ENCODE measurements around the gene SLC7A10. TPM values are rescaled to one million over a fixed set of nuclear protein-coding genes. Genes with fewer than 3 reads are reported as not detected.

The SLC7A10 gene
- total RNA-seq, 1 experiment from 2014 or later, result 2.9 TPM

DNA sequence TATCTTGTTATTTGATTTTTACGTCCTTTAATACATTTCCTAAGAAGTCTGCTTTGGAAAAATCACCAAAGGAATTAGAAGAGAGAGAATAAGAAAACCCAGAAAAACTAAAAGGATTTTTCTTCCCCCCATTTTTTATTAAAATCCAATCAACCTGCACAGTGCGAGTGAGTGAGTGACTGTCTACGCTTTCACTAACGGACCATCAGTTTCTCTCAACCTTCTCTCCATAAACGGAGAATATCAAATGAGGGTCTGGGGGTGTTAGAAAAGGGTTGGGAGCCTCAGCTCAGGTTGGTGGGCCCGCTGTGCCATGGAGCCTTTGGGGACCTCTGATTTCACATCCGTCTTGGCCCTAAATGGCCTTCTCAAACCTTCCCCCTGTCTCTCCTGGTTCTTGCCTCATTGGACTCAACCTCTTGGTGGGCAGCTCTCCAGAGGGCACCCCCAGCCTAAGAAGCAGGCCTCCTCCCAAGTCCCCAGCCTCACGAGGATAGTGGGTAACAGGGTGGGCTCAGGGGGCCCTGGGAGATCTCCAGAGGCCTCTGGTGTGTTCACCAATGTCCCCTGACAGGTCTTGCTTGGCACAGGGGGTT, 32.3 kb downstream of the SLC7A10 start:
- peaks cover 3 to 4% of the 10 kb centered on the region in 2 experiments; a peak in 1 of 4 replicates for H3K4me1 Mint-ChIP-seq
- DNase-seq, result no peak
- Histone ChIP-seq H3K27me3 (ENCODE audit: insufficient read depth, low read length) (no peaks in the 10 kb centered on the region; the same call in 1 of the 2 replicates), H3K9me3 (ENCODE audit: control insufficient read depth, low read depth, low read length) (no peaks in the 10 kb centered on the region), H4K8ac (replicated peaks; ENCODE audit: insufficient read length, low read depth, low read length) (no peak overlapping the region), H3K79me2 (ENCODE audit: insufficient read depth, low read length) (no peaks in the 10 kb centered on the region), H3K56ac (ENCODE audit: insufficient read length, low read depth, low read length) (no peak overlapping the region), H3K9ac (ENCODE audit: extremely low read depth, insufficient read length, low read length) (no peak overlapping the region), H3K4me2 (ENCODE audit: insufficient read depth, insufficient read length, low read length) (peak overlapping the region; percentile 36), H2BK120ac (ENCODE audit: low read depth, low read length, poor library complexity, severe bottlenecking) (no peak overlapping the region), H2AK5ac (ENCODE audit: insufficient read length, low read length) (no peak overlapping the region), H2BK12ac (ENCODE audit: insufficient read length, low read depth, low read length) (no peak overlapping the region), H2BK20ac (ENCODE audit: low read depth, low read length, poor library complexity, severe bottlenecking) (no peak overlapping the region), H3K23me2 (ENCODE audit: insufficient read length, low read depth, low read length, poor library complexity, severe bottlenecking) (no peaks in the 10 kb centered on the region), H4K20me1 (ENCODE audit: control insufficient read depth, insufficient read depth, insufficient read length) (no peaks in the 10 kb centered on the region), H3K4me1 (ENCODE audit: insufficient read depth, low read length) (no peaks in the 10 kb centered on the region), H4K5ac (ENCODE audit: insufficient read length, low read depth, low read length) (no peak overlapping the region), H4K91ac (ENCODE audit: insufficient read length, low read depth, low read length) (no peak overlapping the region), H3K14ac (ENCODE audit: insufficient read depth, low read length) (no peak overlapping the region), H3K79me1 (ENCODE audit: insufficient read depth, low read depth, low read length, poor library complexity, severe bottlenecking) (no peaks in the 10 kb centered on the region), H2AFZ (ENCODE audit: low read length) (no peak overlapping the region), H3K23ac (ENCODE audit: insufficient read length, low read depth, low read length) (no peak overlapping the region), H3K18ac (ENCODE audit: insufficient read length, low read depth, low read length) (no peak overlapping the region), H3T11ph (ENCODE audit: low read length) (no peak overlapping the region), H3K27ac (ENCODE audit: insufficient read length, low read depth, low read length) (no peak overlapping the region), H2BK5ac (ENCODE audit: insufficient read length, low read length) (no peak overlapping the region), H3K4ac (ENCODE audit: low read depth, low read length) (no peak overlapping the region), H2BK15ac (ENCODE audit: low read depth, low read length) (no peak overlapping the region)
- H3K9me3 Mint-ChIP-seq, result peaks cover 0 to 1% of the 10 kb centered on the region in 2 experiments; a peak in 2 of 5 replicates
- H3K36me3 Mint-ChIP-seq (ENCODE audit: insufficient read depth in 1 of 3, low read depth in 3 of 3), result peaks cover 6 to 8% (median 6%) of the 10 kb centered on the region in 3 experiments; a peak in 6 of 7 replicates
- no CpG with 5 or more reads among the region's 8 CpGs for WGBS (ENCODE audit: extremely low coverage, insufficient read length, low lambda C conversion rate)
- TF ChIP-seq, protein P1, sequence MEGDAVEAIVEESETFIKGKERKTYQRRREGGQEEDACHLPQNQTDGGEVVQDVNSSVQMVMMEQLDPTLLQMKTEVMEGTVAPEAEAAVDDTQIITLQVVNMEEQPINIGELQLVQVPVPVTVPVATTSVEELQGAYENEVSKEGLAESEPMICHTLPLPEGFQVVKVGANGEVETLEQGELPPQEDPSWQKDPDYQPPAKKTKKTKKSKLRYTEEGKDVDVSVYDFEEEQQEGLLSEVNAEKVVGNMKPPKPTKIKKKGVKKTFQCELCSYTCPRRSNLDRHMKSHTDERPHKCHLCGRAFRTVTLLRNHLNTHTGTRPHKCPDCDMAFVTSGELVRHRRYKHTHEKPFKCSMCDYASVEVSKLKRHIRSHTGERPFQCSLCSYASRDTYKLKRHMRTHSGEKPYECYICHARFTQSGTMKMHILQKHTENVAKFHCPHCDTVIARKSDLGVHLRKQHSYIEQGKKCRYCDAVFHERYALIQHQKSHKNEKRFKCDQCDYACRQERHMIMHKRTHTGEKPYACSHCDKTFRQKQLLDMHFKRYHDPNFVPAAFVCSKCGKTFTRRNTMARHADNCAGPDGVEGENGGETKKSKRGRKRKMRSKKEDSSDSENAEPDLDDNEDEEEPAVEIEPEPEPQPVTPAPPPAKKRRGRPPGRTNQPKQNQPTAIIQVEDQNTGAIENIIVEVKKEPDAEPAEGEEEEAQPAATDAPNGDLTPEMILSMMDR (conservative IDR thresholded peaks at IDR 0.05), result no peak
- H3K27me3 Mint-ChIP-seq (ENCODE audit: low read depth), result peaks cover 43% of the 10 kb centered on the region
- no peak overlapping the region for H3K27ac Mint-ChIP-seq
- H3K4me3 Mint-ChIP-seq, result peak overlapping the region; percentile 56 to 83
